Tibial nerve (tissue), 4 donors: Measurements from ENCODE around the gene SNAPC4. TPM values are rescaled to one million over a fixed set of nuclear protein-coding genes. Genes with fewer than 3 reads are reported as not detected.
A peak's percentile ranks its signal among the peaks of the same experiment; 100 is the strongest.

Experiments used
- DNase-seq, 2 donors: peaks; one replicate each; pipeline ENCODE4 v3.0.0-alpha.2; 2019; ENCODE audit warnings: low spot score in 2 of 2
- H3K27ac ChIP-seq, 4 donors: fragments of 200-600 bp; sonication (generic) in 3 of 4; one replicate each; pipeline ENCODE4 v1.5.1; 2017 to 2019; ENCODE audit warnings: mild to moderate bottlenecking in 1 of 4
- H3K27me3 ChIP-seq, 2 donors: fragments of 200-600 bp; sonication (generic) in 1 of 2; one replicate each; pipeline versions ENCODE4 v1.5.1 to v1.6.0; 2017 to 2019
- H3K36me3 ChIP-seq, 3 donors: fragments of 200-600 bp; sonication (generic); one replicate each; pipeline ENCODE4 v1.5.1; 2018 to 2019
- H3K4me1 ChIP-seq, 4 donors: fragments of 200-600 bp; sonication (generic) in 3 of 4; one replicate each; pipeline ENCODE4 v1.5.1; 2017 to 2019
- H3K4me3 ChIP-seq, 4 donors: fragments of 200-600 bp; sonication (generic) in 3 of 4; one replicate each; pipeline ENCODE4 v1.5.1; 2017 to 2019; ENCODE audit warnings: mild to moderate bottlenecking in 1 of 4, moderate library complexity in 1 of 4
- H3K9me3 ChIP-seq, 4 donors: fragments of 200-600 bp; sonication (generic) in 3 of 4; one replicate each; pipeline ENCODE4 v1.5.1; 2017 to 2019
- EP300 ChIP-seq, 2 donors: sonication (generic); formaldehyde crosslinking; IDR thresholded peaks; one replicate each; pipeline ENCODE4 v1.6.1; 2017; ENCODE audit warnings: antibody characterized with exemption in 2 of 2, mild to moderate bottlenecking in 1 of 2
- POLR2A ChIP-seq, 2 donors: fragments of 450-650 bp; IDR thresholded peaks; one replicate each; pipeline ENCODE4 v1.6.1; 2017; ENCODE audit warnings: antibody characterized with exemption in 2 of 2, mild to moderate bottlenecking in 2 of 2, moderate library complexity in 2 of 2
- WGBS, 2 donors: methylation state at CpG; one replicate each; pipeline ENCODE4 v1.1.5; 2018; 5-methylcytosine and 5-hydroxymethylcytosine counted together
- total RNA-seq, 4 donors: library from RNA; depleted of rRNA; stranded (reverse); fragments of >200 nt; gene quantifications; one replicate each; pipeline ENCODE4 v1.1.0, GENCODE V29; 2016
- TF ChIP-seq, protein P1 (sequence below), 5 experiments: fragments of 200-600 bp in 3 of 5; fragments of 450-650 bp in 2 of 5; sonication (generic) in 3 of 5; IDR thresholded peaks; one replicate each; pipeline ENCODE4 v1.5.1; 2016 to 2019; ENCODE audit warnings: antibody characterized with exemption in 5 of 5, mild to moderate bottlenecking in 3 of 5, moderate library complexity in 2 of 5

Gene SNAPC4
- total RNA-seq, 4 donors from 2014 or later, result 7.0 to 21.0 (median 9.5) TPM

DNA sequence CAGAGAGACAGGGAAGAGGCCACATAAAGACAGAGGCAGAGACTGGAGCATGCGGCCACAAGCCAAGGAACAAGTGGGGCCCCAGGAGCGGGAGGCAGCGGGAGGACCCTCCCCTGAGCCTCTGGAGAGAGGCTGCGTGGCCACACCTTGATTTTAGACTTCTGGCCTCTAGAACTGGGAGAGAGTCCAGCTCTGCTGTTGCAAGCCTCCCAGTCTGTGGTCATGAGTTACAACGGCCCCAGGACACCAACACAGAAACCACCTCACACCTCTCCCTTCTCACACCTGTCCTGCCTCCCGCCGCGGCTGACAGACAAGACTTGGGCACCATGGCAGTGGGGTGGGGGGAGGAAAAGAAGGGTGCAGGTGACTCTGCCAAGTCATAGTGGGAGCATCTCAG lies 37.5 kb upstream of the SNAPC4 start:
- Histone ChIP-seq H3K4me3 (peak overlapping the region in 2 of 4 donors; percentile 69 to 80), H3K9me3 (no peaks in the 10 kb centered on the region), H3K27me3 (no peaks in the 10 kb centered on the region), H3K36me3 (peaks cover 0 to 61% (median 0%) of the 10 kb centered on the region in 3 donors), H3K27ac (peak overlapping the region in 1 of 4 donors; percentile 87), H3K4me1 (peaks cover 0 to 43% (median 21%) of the 10 kb centered on the region in 4 donors)
- TF ChIP-seq EP300 (IDR thresholded peaks at IDR 0.05) (no peak), POLR2A (IDR thresholded peaks at IDR 0.05) (no peak)
- TF ChIP-seq, protein P1, sequence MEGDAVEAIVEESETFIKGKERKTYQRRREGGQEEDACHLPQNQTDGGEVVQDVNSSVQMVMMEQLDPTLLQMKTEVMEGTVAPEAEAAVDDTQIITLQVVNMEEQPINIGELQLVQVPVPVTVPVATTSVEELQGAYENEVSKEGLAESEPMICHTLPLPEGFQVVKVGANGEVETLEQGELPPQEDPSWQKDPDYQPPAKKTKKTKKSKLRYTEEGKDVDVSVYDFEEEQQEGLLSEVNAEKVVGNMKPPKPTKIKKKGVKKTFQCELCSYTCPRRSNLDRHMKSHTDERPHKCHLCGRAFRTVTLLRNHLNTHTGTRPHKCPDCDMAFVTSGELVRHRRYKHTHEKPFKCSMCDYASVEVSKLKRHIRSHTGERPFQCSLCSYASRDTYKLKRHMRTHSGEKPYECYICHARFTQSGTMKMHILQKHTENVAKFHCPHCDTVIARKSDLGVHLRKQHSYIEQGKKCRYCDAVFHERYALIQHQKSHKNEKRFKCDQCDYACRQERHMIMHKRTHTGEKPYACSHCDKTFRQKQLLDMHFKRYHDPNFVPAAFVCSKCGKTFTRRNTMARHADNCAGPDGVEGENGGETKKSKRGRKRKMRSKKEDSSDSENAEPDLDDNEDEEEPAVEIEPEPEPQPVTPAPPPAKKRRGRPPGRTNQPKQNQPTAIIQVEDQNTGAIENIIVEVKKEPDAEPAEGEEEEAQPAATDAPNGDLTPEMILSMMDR (IDR thresholded peaks at IDR 0.05), result no peak
- 63 to 64% methylated on average over 8 of the region's 8 CpGs for WGBS, 2 donors
- peak in 1 of 2 donors; percentile 31 for DNase-seq

DNA sequence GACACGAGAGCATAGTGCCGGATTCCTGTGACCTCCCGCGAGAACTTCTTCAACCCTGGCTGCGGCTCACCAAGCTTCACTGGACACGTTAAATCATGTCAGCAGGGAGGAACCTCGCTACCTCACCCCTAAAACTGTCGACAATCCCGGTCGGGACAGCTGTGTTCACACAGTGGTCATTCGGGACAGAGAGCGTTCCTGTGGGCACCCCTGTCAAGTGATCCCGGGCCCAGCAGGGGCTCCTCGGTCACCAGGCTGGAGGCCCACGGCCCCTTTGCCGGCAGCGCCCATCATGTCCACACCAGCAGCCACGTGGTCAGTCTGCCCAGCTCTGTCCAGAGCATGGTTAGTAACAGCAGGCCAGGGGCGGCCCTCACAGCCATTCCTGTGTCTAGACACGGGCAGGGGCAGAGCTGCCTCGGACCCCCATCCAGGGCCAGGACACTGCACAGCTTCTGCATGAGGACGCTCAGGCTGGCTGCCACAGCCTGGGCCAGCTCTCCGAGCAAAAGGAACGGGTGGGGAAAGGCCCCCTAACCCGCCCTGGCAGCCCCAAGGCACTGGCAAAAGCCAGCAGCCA lies 36.2 kb upstream of the SNAPC4 start:
- Histone ChIP-seq H3K27me3 (no peaks in the 10 kb centered on the region), H3K27ac (peak overlapping the region in 1 of 4 donors; percentile 87), H3K4me1 (peaks cover 0 to 43% (median 21%) of the 10 kb centered on the region in 4 donors), H3K9me3 (no peaks in the 10 kb centered on the region), H3K4me3 (no peak overlapping the region), H3K36me3 (peaks cover 0 to 56% (median 0%) of the 10 kb centered on the region in 3 donors)
- TF ChIP-seq, protein P1 (IDR thresholded peaks at IDR 0.05), result no peak
- TF ChIP-seq POLR2A (IDR thresholded peaks at IDR 0.05), result no peak
- TF ChIP-seq EP300 (IDR thresholded peaks at IDR 0.05), result no peak
- WGBS, 2 donors, result 85 to 91% methylated on average over 17 to 22 of the region's 25 CpGs
- DNase-seq, result no peak

DNA sequence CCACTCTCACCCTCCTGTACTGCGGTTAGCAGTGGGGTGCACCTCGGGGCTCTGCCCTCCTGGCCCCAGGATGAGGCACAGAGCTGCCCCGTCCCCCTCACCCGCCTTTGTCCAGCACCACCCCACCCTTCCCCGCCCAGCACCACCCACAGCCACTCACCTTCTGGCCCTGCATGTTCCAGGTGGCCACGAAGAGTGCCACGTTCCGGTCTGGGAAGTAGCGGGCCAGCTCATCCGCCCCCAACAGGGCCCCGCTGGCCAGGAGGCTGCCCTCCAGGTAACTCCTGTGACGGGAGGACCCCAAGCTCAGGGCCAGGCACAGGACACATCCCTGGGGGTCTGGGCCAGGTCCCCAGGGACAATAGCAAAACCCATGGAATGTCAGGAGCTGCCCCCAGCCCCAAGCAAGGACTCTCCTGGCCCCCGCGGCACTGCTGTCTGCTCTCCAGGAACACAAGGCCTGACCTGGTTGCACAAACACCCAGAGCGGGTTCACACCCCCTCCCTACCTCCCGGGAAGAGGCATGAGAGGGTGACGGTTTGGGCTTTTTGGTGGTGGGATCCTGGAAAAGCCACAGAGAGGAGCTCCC lies 34.7 kb upstream of the SNAPC4 start:
- H3K4me3 ChIP-seq, result no peak overlapping the region
- TF ChIP-seq, protein P1 (IDR thresholded peaks at IDR 0.05), result no peak
- TF ChIP-seq POLR2A (IDR thresholded peaks at IDR 0.05) (no peak), EP300 (IDR thresholded peaks at IDR 0.05) (no peak)
- WGBS, 2 donors, result 87 to 91% methylated on average over 8 to 16 of the region's 17 CpGs
- DNase-seq, result no peak
- H3K36me3 ChIP-seq, result peaks cover 0 to 65% (median 0%) of the 10 kb centered on the region in 3 donors
- no peak overlapping the region for H3K27ac ChIP-seq
- H3K27me3 ChIP-seq, result no peaks in the 10 kb centered on the region
- H3K9me3 ChIP-seq, result no peaks in the 10 kb centered on the region
- peaks cover 0 to 35% (median 17%) of the 10 kb centered on the region in 4 donors for H3K4me1 ChIP-seq

DNA sequence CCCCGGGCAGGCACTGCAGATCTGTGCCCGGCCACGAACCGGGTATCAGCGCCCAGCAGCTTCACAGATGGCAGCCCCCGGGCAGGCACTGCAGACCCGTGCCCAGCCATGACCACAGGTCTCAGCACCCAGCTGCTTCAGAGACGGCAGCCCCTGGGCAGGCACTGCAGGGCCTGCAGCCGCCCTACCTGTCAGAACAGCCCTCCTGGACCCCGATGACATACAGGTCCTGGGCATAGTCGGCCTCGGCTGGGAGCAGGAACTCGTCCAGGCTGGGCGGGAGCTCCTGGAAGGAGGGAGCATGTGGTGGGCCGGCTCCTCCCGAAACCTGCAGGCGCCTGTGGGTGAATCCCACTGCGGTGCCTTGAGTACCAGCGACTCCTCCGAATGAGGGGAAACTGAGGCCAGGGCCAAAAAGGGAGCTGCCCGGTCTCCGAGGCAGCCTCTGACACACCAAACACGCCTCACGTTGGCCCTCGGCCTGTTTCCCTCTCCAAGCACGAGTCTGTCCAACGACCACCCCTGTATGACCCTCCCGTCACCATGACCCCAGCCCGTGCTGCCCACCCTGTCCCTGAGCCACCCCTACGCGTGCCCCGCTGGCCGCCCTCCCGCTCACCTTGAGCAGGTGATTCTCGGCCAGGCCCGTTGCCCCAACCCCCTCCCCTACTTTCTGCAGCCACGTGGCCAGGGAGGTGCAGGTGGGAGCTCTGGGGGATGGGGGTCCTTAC lies 34.0 kb upstream of the SNAPC4 start:
- no peak for DNase-seq
- peaks cover 0 to 72% (median 3%) of the 10 kb centered on the region in 3 donors for H3K36me3 ChIP-seq
- peaks cover 0 to 35% (median 17%) of the 10 kb centered on the region in 4 donors for H3K4me1 ChIP-seq
- no peak overlapping the region for H3K4me3 ChIP-seq
- no peaks in the 10 kb centered on the region for H3K27me3 ChIP-seq
- 87 to 90% methylated on average over 30 to 37 of the region's 37 CpGs for WGBS, 2 donors
- TF ChIP-seq EP300 (IDR thresholded peaks at IDR 0.05) (no peak), POLR2A (IDR thresholded peaks at IDR 0.05) (no peak)
- TF ChIP-seq, protein P1 (IDR thresholded peaks at IDR 0.05), result no peak
- no peaks in the 10 kb centered on the region for H3K9me3 ChIP-seq
- H3K27ac ChIP-seq, result no peak overlapping the region
